ENCODE data around the gene ETV3L. TPM values are rescaled to one million over a fixed set of nuclear protein-coding genes. Genes with fewer than 3 reads are reported as not detected.

Gene ETV3L
- not detected in 2 replicates for total RNA-seq (2014; rRNA removed; shearing (Covaris generic))

DNA sequence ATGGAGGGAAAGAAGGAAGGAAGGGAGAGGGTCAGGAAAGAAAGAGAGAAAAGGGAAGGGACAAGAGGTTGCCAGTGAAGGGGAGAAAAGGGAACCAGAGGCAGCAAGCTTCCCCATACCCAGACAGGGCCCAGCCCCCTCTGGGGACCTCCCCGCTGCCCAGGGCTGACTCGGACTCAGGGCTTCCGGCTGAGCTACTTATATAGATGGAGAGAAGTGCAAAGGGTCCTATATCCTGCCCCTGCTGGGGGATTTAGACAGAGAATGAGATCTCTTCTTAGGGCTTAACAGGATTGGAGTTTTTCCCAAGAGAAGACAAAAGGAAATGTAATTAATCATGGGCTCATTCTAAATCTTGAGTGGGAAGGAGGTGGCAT is at the start of gene ETV3L:
Gene ETV3L (minus strand): TSS at position 176 of the 377 bp plus-strand sequence. CDS start 285 bp downstream, outside the sequence.
- no peak for DNase-seq (ENCODE audit: low spot score)

DNA sequence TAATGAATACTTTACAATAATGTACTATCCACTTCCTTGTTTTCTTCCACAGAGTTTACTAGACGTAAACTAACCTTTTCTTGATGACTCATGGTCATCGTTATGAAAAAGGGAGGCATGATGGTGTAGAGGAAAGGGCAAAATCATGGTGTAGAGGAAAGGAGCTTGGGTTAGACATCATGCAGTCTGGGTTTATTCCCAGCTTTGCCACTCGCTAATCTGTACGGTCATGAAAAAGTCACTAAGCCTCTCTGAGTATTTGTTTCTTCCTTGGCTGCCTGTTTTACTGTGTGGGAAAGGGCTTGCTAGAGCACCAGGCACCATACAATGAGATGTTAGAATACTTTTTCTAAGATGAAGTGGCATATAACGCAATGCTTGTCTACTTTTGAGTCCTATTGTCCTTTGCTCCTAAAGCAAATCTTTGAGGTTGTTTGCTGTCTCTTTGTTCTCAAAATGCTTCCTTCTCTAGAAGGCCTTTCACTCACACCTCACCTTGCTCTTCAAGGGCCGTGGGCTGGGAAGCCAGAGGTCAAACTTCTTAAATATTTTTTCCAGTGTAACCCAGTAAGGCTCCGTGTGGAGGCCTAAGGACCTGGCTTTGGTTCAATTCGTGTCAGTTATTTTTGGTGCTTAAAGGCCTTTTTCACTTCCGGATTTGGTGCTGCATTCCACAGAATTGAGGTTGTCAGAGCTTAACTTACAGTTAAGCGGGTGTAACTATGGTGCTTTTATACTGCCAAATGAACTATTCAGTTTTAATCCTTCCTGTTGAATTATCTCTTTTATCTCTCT is 48.5 kb upstream of the ETV3L start:
- no peak for DNase-seq (ENCODE audit: low spot score)

DNA sequence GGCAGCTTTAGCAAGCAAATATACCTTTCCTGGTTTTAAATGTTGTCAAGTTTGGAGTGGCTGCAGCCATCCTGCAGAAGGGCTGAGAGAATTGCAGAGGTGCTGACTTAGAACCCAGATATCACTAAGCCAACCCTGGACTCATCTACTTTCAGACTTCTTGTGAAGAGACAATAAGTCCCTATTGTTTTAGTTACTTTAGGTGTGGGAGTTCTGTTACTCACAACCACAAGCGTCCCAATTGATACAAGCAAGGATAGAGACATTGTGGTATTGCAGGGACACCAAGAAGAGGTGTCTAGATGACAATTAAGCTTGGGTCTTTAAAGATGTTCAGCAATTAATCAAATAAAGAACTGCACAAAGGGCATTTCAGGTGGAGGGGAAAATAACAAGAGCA is 47.4 kb upstream of the ETV3L start:
- no peak for DNase-seq (ENCODE audit: low spot score)

DNA sequence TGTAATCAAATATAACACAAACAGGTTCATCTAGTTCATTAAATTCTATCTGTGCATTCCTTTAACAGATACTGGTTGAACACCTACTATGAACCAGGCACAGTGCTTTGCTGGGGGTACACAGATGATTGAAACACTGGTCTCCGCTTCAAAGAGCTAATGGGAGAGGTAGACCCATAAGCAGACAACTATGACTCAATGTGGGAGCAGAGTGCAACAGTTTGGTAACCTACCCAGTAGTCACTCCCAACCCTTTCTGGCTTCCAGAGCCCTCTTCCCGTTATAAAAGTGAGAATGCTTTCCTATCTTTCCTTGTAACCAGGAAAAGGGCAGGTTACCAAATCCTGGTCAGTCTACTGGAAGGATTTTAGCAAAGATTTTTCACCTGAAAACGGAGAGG is 46.6 kb upstream of the ETV3L start:
- DNase-seq (ENCODE audit: low spot score) = no peak

DNA sequence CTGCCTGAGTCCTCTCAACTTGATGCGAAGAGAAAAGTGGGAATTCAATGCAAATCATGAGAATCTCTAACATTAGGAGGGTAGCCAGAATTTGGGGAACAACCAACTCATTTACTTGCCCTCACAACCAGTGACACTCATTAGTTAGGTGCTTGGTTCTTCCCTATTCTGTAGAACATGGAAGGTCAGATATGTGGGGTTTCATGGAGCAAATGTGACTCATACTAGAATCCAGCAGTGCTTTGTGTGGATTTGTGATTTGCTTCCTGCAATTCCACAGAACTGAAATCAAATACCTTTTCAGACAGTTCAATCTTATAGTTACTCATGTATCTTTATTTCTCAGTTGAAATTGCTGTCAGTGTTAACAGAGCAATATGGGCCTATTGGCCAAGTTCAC is 45.5 kb upstream of the ETV3L start:
- no peak for DNase-seq (ENCODE audit: low spot score)

DNA sequence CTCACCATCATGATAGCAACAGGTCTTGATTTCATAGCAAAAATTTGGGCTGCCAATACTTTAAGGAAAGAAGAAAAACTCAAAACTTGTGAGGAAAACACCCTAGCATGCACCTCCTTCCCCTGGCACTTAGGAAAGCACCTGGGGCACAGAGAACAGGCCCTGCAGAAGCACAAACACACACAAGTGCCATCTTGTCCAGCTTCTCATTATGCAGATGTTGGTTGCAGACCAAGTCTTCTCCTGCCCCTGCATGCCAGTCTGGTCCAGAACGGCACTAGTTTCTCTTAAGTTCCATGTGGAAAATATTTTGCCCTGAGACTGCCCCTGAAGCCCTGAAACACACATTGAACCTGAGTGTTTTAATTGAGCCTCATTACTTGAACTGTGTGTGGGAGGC is 44.9 kb upstream of the ETV3L start:
- DNase-seq (ENCODE audit: low spot score) = no peak

DNA sequence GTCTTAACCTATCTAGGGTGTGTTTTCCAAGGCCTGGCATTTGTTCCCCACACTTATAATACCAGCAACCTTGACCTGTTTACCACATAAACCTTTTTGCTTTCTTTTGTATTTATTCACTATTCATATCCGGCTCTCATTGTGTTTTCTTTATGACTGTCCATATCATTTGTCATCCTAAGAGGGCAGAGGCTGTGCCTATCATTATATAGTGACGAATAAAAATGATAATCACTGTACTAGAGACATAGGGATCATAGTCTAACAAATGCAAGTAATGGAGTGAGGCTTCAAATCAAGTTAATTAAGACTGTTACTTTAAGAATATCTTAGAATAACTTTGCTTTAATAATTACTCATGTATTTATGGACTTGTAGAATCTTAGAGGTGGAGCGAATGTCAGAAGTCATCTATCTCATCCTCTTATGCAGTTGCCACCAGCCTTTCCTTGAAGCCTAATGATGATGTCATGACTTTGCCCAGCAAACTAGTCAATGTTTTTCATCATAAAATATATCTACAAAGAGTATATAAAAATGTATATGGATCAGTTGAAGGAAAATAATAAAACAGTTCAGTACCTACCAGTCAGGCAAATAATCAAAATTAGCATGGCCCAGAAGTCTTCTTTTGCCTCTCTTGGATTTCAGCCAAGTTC is 43.3 kb upstream of the ETV3L start:
- DNase-seq (ENCODE audit: low spot score) = no peak

DNA sequence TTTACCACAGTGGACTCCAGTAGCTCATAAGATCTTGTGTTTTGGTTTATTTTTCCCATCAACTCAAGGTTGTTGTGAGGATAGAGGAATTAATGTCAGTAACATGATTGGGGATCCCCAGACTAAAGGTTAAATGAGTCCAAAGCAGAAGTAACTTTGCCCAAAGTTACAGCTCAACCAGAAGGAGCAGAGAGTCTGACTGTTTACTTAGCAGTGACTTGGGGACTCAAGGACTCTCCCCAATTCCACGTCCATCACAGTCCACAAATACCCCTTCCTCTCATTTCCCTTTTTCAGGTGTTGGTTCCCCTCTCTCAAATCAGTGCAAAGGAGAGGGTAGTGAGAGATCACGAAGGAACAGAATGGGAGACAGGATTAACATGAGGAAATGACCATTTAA is 42.6 kb upstream of the ETV3L start:
- no peak for DNase-seq (ENCODE audit: low spot score)

DNA sequence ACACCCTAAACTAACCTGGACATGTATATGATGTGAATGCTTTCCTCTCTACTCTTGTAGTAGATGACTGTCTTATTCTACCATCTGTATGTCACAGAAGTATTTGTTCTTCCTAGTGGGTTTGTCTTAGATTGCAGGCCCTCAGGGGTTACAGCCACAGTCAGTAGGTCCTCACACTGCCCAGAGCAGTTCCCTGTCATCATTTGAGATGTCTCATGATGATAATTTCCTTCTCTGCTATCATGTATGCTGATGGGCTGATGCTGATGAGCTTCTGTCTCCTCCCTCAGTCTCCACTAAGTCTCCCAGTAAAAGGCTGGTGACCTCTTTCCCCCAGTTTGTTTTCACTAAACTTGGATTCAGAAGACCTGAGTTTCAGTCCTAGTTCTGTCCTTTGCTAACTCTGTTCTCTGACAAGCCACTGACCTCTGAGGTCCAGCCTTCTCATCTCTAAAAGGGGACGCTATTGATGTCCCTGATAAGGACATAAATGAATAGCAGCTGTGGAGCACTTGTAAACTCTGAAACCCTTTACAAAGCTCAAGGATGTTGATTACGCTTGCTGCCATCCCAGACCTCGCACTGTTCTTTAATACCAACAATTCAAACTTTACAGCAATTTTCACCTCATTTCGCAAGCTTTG is 41.7 kb upstream of the ETV3L start:
- no peak for DNase-seq (ENCODE audit: low spot score)

DNA sequence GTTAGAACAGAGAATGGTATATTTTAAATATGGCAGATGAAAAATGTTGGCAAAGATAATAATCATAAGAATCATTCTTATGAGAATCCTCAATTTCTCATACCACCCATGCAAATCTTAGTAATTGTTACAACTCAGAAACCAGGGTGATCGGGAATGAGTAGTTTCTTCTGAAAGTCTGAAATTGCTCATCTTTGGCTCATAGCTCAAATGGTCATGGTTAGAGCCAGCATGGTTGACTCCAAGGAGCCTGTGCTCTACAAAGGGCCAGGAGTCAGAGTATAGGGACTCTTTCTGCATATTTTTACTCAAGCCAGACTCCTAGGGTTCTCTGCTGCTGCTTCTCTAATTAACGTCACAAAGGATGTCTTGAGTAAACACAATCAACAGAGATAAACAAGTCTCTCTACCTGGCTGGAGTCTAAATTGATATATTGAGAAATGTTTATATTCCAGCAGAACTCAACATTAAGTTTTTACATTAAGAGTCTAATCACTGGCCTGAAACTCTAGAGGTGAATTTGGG is 40.5 kb upstream of the ETV3L start:
- no peak for DNase-seq (ENCODE audit: low spot score)

DNA sequence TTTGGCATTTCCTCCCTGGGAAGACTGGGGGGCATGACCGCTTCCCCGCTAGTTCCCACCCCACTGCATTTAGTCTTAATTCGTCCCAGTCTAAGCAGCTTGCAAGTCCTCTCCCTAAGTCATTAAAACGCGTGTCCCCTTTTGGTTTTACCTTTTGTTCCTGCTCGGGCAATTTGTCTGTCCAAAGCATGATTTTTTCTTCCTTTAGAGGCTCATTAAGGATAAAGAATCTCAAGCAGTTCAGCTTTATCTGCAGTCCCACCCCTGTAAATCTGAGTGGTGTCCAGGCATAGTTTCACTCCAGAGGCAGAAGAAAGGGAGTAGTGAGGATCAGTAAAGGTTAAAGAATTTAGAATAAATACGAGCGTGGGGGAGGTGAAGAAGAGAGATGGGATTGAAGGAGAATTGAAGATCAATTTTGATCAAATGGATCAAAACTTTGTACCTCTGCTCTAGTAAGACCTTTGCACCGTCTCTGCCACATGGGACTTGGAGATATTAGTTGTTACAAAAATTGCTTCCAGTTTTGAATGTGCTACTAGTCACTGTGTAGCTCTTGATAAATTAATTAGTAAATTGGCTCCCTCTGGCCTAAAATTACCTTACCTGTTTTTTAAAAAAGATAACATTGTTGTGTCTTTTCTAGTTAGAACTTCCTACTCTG is 39.6 kb upstream of the ETV3L start:
- no peak for DNase-seq (ENCODE audit: low spot score)

DNA sequence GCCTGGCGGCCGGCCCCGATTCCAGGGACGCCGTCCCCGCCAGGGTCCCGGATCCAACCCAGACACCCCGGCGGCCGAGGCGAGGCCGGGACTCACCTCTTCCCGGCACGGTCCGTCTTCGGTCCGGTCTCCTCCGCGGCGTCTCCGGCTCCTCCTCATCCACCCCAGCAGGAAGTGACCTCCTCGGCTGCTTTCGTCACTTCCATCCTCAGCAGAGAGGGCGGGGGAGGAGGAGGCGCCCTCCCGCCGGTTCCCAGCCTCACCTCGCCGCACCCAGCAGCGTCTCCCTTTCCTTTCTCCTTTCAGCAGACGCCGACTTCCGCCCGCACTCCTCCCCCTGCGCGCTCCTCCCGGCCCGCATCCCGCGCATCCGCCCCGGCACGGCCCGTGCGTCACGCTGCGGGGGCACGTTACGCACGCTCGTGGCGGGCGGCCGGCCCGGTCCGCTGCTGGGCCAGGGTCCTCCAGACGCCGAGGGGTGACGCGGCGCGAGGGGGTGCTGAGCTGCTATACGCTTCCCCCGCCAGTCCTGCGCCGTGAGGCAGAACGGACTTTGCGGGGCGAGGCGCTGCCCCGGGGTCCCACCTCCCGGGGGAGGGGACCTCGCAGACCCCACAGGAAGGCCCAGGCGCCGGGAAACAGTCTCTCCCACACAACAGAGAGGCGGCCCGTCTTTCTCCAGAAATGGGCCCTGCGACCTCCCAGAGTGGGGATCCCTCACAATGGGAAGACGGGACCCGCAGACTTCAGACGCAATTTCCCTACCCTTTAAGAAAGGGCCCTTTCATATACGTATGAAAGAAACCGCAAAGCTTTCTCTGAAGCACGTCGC is 38.8 kb upstream of the ETV3L start, which contains the start of gene ETV3:
Gene ETV3 (minus strand): TSS at position 176 of the 832 bp plus-strand sequence. CDS start 2,043 bp downstream, outside the sequence.
- peak; percentile 94 for DNase-seq (ENCODE audit: low spot score)

DNA sequence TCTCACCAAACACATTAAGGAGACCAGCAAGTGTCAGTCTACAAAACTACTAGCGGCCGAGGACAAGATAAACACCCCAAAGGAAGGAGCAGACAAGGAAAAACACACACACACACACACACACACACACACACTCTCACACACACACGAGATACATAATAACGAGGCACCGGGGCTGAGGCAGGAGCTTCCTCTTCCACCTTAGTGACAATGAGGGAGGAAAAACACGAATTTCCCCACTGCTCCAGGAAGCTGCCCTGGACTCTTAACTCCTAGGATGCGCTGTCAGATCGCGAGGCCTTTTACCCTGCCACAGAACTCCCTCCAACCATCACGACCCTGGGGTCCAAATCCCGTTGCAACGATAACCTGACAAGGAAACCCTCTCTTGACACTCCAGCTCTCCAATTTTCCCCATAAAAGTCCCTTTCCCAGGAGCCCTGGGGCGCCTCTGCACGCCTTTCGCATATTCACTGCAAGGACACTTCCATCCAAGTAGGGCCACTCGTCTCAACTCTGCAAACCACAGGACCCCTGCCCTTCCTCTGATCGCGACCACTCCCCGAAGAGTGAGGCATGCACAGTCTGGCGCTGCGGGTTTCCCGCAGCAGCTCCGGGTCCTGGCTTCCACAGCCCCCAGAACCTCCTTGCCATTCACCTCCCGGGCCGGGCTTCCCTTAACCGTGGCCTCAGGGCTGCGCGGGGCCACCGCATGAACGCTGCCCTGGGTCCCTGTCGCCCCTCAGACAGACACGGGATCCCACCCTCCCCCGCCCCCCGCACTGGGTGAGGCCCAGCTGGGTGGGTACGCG is 38.0 kb upstream of the ETV3L start:
- DNase-seq (ENCODE audit: low spot score) = no peak

DNA sequence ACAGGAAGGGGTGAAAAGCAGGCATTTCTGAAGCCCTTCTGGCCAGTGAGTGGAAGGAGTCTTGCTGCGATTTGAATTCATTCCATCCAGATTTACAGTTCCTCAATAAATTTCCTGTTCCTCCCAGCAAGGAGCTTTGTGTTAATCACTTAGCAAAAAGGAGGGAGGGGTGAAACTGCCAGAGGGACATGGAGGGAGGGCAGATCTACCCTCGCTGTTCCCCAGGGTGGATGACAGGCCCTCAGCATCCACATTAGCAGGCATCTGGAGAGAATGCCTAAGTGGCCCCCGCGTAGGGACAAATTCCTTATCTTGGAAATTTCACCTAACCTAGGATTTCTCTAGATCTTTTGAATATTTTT is 37.4 kb upstream of the ETV3L start:
- no peak for DNase-seq (ENCODE audit: low spot score)

DNA sequence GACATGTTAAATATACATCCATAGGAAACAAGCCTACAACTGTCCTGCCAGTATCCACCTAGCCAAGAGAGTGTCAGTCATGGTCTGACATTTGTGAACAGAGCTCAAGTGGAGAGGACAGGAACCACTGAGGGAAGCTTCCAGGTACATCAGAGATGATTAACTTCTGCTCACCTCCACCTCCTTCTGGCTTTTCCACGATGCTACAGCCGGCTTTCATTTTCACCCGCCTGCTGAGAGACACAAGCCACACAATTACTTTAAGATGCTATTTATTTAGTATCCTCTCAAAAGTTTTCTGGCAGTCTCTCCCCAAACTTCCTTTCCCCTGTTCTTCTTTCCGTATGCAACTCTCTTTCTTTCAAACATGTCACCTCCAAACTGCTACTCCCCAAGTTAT is 36.5 kb upstream of the ETV3L start:
- DNase-seq (ENCODE audit: low spot score) = no peak

DNA sequence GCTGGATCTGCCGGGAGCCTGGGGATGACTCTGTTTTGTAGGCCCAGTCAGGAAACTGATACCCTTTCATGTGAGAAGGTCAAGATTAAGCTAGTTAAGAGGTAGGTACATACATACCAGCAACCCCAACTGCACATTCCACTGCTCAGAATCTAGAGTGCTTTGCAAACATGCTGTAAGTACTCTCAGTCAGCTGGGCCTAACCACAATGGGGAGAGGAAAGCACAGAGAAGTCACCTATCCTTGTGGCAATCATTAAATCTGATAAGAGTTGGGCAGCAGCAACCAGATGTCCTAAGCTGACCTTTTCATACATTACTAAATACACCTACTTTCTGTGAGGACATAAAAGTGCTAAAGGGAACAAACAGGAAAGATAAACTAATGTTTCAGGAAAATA is 36.0 kb upstream of the ETV3L start:
- DNase-seq (ENCODE audit: low spot score) = no peak

DNA sequence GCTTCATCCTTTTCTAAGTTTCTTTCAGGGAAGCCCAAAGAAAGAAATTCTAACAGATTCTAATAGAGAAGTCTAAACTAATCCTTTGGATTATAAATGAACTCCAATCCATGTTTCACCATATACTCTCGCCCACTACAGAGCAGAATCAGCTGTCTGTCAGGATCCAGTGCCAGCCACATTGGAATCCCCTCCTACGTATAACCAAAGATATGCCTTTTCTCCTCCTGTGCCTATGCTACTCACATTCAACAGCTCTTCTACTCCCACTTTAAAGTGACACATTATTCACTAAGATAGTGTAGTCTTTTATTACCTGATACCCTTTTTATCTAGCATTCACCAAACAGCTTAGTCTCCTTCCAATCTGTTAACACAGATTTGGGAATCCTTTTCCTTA is 35.5 kb upstream of the ETV3L start:
- no peak for DNase-seq (ENCODE audit: low spot score)

DNA sequence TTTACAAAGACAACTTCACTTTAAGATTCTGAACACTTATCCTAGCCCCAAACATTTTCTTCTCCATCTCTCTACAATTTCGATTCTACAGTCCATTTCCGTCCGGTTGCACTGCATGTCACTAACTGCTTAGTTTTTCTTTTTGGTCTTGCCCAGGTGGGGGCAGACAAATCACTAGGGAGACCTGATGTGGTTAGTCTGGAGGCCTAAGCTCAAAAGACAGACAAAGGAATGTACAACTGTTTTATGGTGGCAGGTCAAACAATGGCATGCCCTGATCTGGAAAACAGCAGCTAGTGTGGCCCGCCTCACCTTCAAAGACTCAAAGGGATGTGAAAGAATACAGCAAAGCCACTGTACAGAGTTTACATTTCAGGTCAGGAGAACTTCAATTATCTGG is 34.8 kb upstream of the ETV3L start:
- DNase-seq (ENCODE audit: low spot score) = no peak

DNA sequence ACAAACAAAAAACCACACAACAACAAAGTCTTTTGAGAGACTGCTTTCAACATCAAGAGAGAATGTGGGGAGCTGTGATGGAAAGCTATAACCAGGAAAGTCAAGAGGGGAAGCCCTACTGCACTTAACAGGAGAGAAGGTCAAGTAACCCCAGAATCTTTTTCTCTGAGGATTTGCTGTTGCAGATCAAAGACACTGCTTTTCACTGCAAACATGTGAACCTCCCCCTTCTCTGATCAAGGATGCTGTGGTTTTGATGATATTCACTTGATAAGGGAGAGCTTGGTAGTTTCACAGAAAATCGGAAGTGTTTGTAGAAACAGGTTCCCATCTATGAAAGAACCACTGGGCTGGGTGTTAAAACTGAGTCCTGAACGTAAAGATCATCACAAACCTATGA is 33.8 kb upstream of the ETV3L start:
- no peak for DNase-seq (ENCODE audit: low spot score)

DNA sequence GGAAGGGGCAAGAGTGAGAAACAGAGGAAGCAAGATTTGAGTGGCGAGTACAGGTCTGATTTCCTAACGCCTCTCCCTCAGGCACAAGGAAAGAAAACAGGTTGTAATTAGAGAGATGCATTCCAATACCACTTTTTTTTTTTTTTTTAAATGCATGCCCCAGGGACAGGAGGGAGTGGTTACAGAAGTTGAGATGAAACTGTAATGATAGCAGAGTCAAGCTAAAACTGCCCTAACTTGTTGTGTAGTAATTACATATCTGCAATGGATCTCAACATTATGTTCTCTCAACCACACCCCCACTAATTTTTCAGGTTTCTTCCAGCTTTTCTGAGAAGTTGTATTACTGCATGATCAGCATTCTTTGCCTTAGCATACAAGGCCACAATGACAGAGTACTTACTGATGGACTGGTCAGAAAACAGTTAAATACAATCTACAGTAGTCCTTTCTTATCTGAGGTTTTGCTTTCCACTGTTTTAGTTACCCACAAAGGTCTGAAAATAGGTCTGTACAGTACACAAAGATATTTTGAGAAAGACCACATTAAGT is 33.1 kb upstream of the ETV3L start:
- DNase-seq (ENCODE audit: low spot score) = no peak

Data from H4 (cell line).